Measurements from ENCODE around the gene PITPNM3.

Gene PITPNM3

GRCh38 chr17:6578491-6578890 lies 22.1 kb upstream of the PITPNM3 start:
- H3F3A ChIP-seq (ENCODE audit: low read depth) = no peaks in the 10 kb centered on the region
- H3K4me2 ChIP-seq (ENCODE audit: low read depth, low read length, poor library complexity, severe bottlenecking) = no peak overlapping the region
- no peaks in the 10 kb centered on the region for H3K27me3 ChIP-seq (ENCODE audit: insufficient read depth, low read length, poor library complexity, severe bottlenecking)
- TF ChIP-seq CTCF (conservative IDR thresholded peaks at IDR 0.05; ENCODE audit: low read length) (no peak), EZH2phosphoT487 (IDR thresholded peaks at IDR 0.05; ENCODE audit: borderline replicate concordance) (no peak)
- H3K9me3 ChIP-seq (ENCODE audit: insufficient read depth, low read depth, low read length) = no peaks in the 10 kb centered on the region
- no peaks in the 10 kb centered on the region for H4K20me1 ChIP-seq (ENCODE audit: insufficient read depth, low read length, poor library complexity, severe bottlenecking)
- no peaks in the 10 kb centered on the region for H3K79me2 ChIP-seq (ENCODE audit: insufficient read depth, low read length)
- H2AFZ ChIP-seq (ENCODE audit: low read length) = no peak overlapping the region
- no peaks in the 10 kb centered on the region for H3K4me1 ChIP-seq (ENCODE audit: insufficient read depth, low read length, poor library complexity, severe bottlenecking)
- no peak overlapping the region for H3K9ac ChIP-seq (ENCODE audit: low read depth, low read length, poor library complexity, severe bottlenecking)
- no peak overlapping the region for H3K4me3 ChIP-seq (ENCODE audit: low read length, poor library complexity, severe bottlenecking)
- peaks cover 16% of the 10 kb centered on the region; the same call in 1 of the 2 replicates for H3K36me3 ChIP-seq (ENCODE audit: insufficient read depth, low read length)
- H3K9me2 ChIP-seq (replicated peaks; ENCODE audit: low read depth, low read length) = no peaks in the 10 kb centered on the region

- Histone ChIP-seq H3K4me2 (ENCODE audit: low read depth, low read length, poor library complexity, severe bottlenecking) (no peak overlapping the region), H3K9me2 (replicated peaks; ENCODE audit: low read depth, low read length) (no peaks in the 10 kb centered on the region), H3K36me3 (ENCODE audit: insufficient read depth, low read length) (peaks cover 12% of the 10 kb centered on the region; the same call in 1 of the 2 replicates), H3K9me3 (ENCODE audit: insufficient read depth, low read depth, low read length) (no peaks in the 10 kb centered on the region), H3K4me1 (ENCODE audit: insufficient read depth, low read length, poor library complexity, severe bottlenecking) (no peaks in the 10 kb centered on the region), H3K27me3 (ENCODE audit: insufficient read depth, low read length, poor library complexity, severe bottlenecking) (no peaks in the 10 kb centered on the region), H3K79me2 (ENCODE audit: insufficient read depth, low read length) (no peaks in the 10 kb centered on the region), H4K20me1 (ENCODE audit: insufficient read depth, low read length, poor library complexity, severe bottlenecking) (no peaks in the 10 kb centered on the region), H2AFZ (ENCODE audit: low read length) (no peak overlapping the region), H3K9ac (ENCODE audit: low read depth, low read length, poor library complexity, severe bottlenecking) (no peak overlapping the region), H3K4me3 (ENCODE audit: low read length, poor library complexity, severe bottlenecking) (no peak overlapping the region), H3F3A (ENCODE audit: low read depth) (no peaks in the 10 kb centered on the region)
- TF ChIP-seq EZH2phosphoT487 (IDR thresholded peaks at IDR 0.05; ENCODE audit: borderline replicate concordance) (no peak), CTCF (conservative IDR thresholded peaks at IDR 0.05; ENCODE audit: low read length) (no peak)
Observed at GRCh38 chr17:6577686-6578263, 21.4 kb upstream of the PITPNM3 start.

- no peaks in the 10 kb centered on the region for H3K4me1 ChIP-seq (ENCODE audit: insufficient read depth, low read length, poor library complexity, severe bottlenecking)
- no peak overlapping the region for H3K9ac ChIP-seq (ENCODE audit: low read depth, low read length, poor library complexity, severe bottlenecking)
Observed at GRCh38 chr17:6576038-6576785, 19.9 kb upstream of the PITPNM3 start.

More at GRCh38 chr17:6576038-6576785, 19.9 kb upstream of the PITPNM3 start:
- no peaks in the 10 kb centered on the region for H4K20me1 ChIP-seq (ENCODE audit: insufficient read depth, low read length, poor library complexity, severe bottlenecking)
- H3F3A ChIP-seq (ENCODE audit: low read depth) = no peaks in the 10 kb centered on the region
- peaks cover 12% of the 10 kb centered on the region; the same call in 1 of the 2 replicates for H3K36me3 ChIP-seq (ENCODE audit: insufficient read depth, low read length)
- H3K79me2 ChIP-seq (ENCODE audit: insufficient read depth, low read length) = no peaks in the 10 kb centered on the region
- H3K4me3 ChIP-seq (ENCODE audit: low read length, poor library complexity, severe bottlenecking) = no peak overlapping the region
- no peak overlapping the region for H3K4me2 ChIP-seq (ENCODE audit: low read depth, low read length, poor library complexity, severe bottlenecking)
- H3K9me3 ChIP-seq (ENCODE audit: insufficient read depth, low read depth, low read length) = no peaks in the 10 kb centered on the region
- H3K9me2 ChIP-seq (replicated peaks; ENCODE audit: low read depth, low read length) = no peaks in the 10 kb centered on the region
- H2AFZ ChIP-seq (ENCODE audit: low read length) = no peak overlapping the region
- TF ChIP-seq CTCF (conservative IDR thresholded peaks at IDR 0.05; ENCODE audit: low read length) = no peak
- TF ChIP-seq EZH2phosphoT487 (IDR thresholded peaks at IDR 0.05; ENCODE audit: borderline replicate concordance) = no peak
- no peaks in the 10 kb centered on the region for H3K27me3 ChIP-seq (ENCODE audit: insufficient read depth, low read length, poor library complexity, severe bottlenecking)

Measured in Loucy (cell line).